GM23338 (cell line): ENCODE data around the gene POLR2F. TPM values are rescaled to one million over a fixed set of nuclear protein-coding genes. Genes with fewer than 3 reads are reported as not detected.
A peak's percentile ranks its signal among the peaks of the same experiment; 100 is the strongest.

Experiments used
- ATAC-seq: fragments of 200-7000 bp; cut with Tn5 transposase; 3 replicates; pipeline ENCODE4 v1.9.1; 2020
- DNase-seq: peaks from one replicate; pipeline ENCODE4 v3.0.0-alpha.2; 2015; ENCODE audit warnings: low spot score
- H2AFZ ChIP-seq: fragments of 200-600 bp; sonication (generic); 2 replicates; pipeline ENCODE4 v1.8.0; 2016; ENCODE audit warnings: antibody characterized with exemption, mild to moderate bottlenecking, moderate library complexity
- H3F3A ChIP-seq: fragments of 200-600 bp; sonication (generic); replicated peaks from 2 replicates; pipeline ENCODE4 v1.8.0; 2017; ENCODE audit warnings: antibody characterized with exemption, mixed run types, low read depth
- H3K27ac ChIP-seq: fragments of 200-600 bp; sonication (generic); 2 replicates; pipeline ENCODE4 v1.6.1; 2016; ENCODE audit warnings: low read depth
- H3K27me3 ChIP-seq: fragments of 200-600 bp; sonication (generic); 2 replicates; pipeline ENCODE4 v1.8.0; 2016; ENCODE audit warnings: mild to moderate bottlenecking, mixed run types, moderate library complexity; ENCODE audit not compliant: insufficient read depth
- H3K36me3 ChIP-seq: fragments of 200-600 bp; sonication (generic); 2 replicates; pipeline ENCODE4 v1.8.0; 2016; ENCODE audit warnings: mild to moderate bottlenecking; ENCODE audit not compliant: insufficient read depth
- H3K4me1 ChIP-seq: fragments of 200-600 bp; sonication (generic); 2 replicates; pipeline ENCODE4 v1.8.0; 2016; ENCODE audit warnings: mild to moderate bottlenecking, moderate library complexity; ENCODE audit not compliant: insufficient read depth
- H3K4me2 ChIP-seq: fragments of 200-600 bp; sonication (generic); 2 replicates; pipeline ENCODE4 v1.7.1; 2017; ENCODE audit warnings: mixed run types
- H3K4me3 ChIP-seq: fragments of 200-600 bp; sonication (generic); 2 replicates; pipeline ENCODE4 v1.6.1; 2016; ENCODE audit warnings: mixed run types
- H3K79me2 ChIP-seq: fragments of 200-600 bp; sonication (generic); replicated peaks from 2 replicates; pipeline ENCODE4 v1.8.0; 2017; ENCODE audit warnings: mild to moderate bottlenecking; ENCODE audit not compliant: insufficient read depth
- H3K9me2 ChIP-seq: fragments of 200-600 bp; sonication (generic); 2 replicates; pipeline ENCODE4 v1.8.0; 2017; ENCODE audit not compliant: insufficient read depth
- H4K20me1 ChIP-seq: fragments of 200-600 bp; sonication (generic); replicated peaks from 2 replicates; pipeline ENCODE4 v1.8.0; 2017; ENCODE audit warnings: mild to moderate bottlenecking; ENCODE audit not compliant: insufficient read depth
- H3K27ac Mint-ChIP-seq: 2 replicates; pipeline ENCODE4 v1.8.0; 2020; ENCODE audit warnings: inconsistent platforms, mild to moderate bottlenecking, moderate library complexity, mixed read lengths
- H3K27me3 Mint-ChIP-seq: 3 replicates; pipeline ENCODE4 v1.8.0; 2022; ENCODE audit warnings: low read depth, mild to moderate bottlenecking, moderate library complexity, mixed read lengths, inconsistent platforms; ENCODE audit not compliant: insufficient read depth, poor library complexity
- H3K36me3 Mint-ChIP-seq: 3 replicates; pipeline ENCODE4 v1.8.0; 2021; ENCODE audit warnings: low read depth, mild to moderate bottlenecking, inconsistent platforms, moderate library complexity, mixed read lengths
- H3K4me1 Mint-ChIP-seq: 3 replicates; pipeline ENCODE4 v1.8.0; 2020; ENCODE audit warnings: mild to moderate bottlenecking, inconsistent platforms, mixed read lengths
- H3K4me3 Mint-ChIP-seq: 3 replicates; pipeline ENCODE4 v1.8.0; 2021; ENCODE audit warnings: moderate library complexity, mild to moderate bottlenecking, inconsistent platforms, mixed read lengths
- H3K9me3 Mint-ChIP-seq: 3 replicates; pipeline ENCODE4 v1.8.0; 2020; ENCODE audit warnings: moderate library complexity, mild to moderate bottlenecking, inconsistent platforms, mixed read lengths
- CREB1 ChIP-seq: fragments of 250-450 bp; sonication (Bioruptor Pico); IDR thresholded peaks from 2 replicates; pipeline ENCODE4 v1.5.0; 2020; ENCODE audit warnings: low read depth, mild to moderate bottlenecking, moderate library complexity
- CTCF ChIP-seq, 2 experiments: fragments of 200-600 bp in 1 of 2; sonication (generic) in 1 of 2; conservative IDR thresholded peaks; 2 replicates each; pipeline versions ENCODE4 v1.5.1 to v1.6.1; 2016 to 2017; ENCODE audit warnings: antibody characterized with exemption in 2 of 2, low read depth in 2 of 2, mild to moderate bottlenecking in 2 of 2, moderate library complexity in 1 of 2
- ETS1 ChIP-seq: IDR thresholded peaks from 2 replicates; pipeline ENCODE4 v1.6.1; 2016; ENCODE audit warnings: antibody characterized with exemption
- EZH2 ChIP-seq: fragments of 200-600 bp; sonication (generic); IDR thresholded peaks from one replicate; pipeline ENCODE4 v1.8.0; 2017; ENCODE audit warnings: antibody characterized with exemption, mild to moderate bottlenecking, low read depth; ENCODE audit not compliant: unreplicated experiment
- EZH2phosphoT487 ChIP-seq: fragments of 200-600 bp; sonication (generic); IDR thresholded peaks from one replicate; pipeline ENCODE4 v1.8.1; 2018; ENCODE audit warnings: antibody characterized with exemption; ENCODE audit not compliant: unreplicated experiment
- JUNB ChIP-seq: IDR thresholded peaks from one replicate; pipeline ENCODE4 v1.6.1; 2016; ENCODE audit warnings: antibody characterized with exemption; ENCODE audit not compliant: unreplicated experiment
- NANOG ChIP-seq: IDR thresholded peaks from 2 replicates; pipeline ENCODE4 v1.6.1; 2016; ENCODE audit warnings: antibody characterized with exemption, borderline replicate concordance
- POLR2AphosphoS5 ChIP-seq: IDR thresholded peaks from 2 replicates; pipeline ENCODE4 v1.6.1; 2016; ENCODE audit warnings: antibody characterized with exemption, low read depth
- REST ChIP-seq: IDR thresholded peaks from one replicate; pipeline ENCODE4 v1.6.1; 2018; ENCODE audit warnings: antibody characterized with exemption; ENCODE audit not compliant: unreplicated experiment
- STAT1 ChIP-seq: IDR thresholded peaks from one replicate; pipeline ENCODE4 v1.6.1; 2016; ENCODE audit warnings: antibody characterized with exemption; ENCODE audit not compliant: unreplicated experiment
- ZNF114 ChIP-seq: fragments of 250-450 bp; sonication (Bioruptor Pico); IDR thresholded peaks from 2 replicates; pipeline ENCODE4 v1.5.0; 2020; ENCODE audit warnings: mild to moderate bottlenecking, moderate library complexity
- ZNF331 ChIP-seq: fragments of 250-450 bp; sonication (Bioruptor Pico); IDR thresholded peaks from 2 replicates; pipeline ENCODE4 v1.5.0; 2020; ENCODE audit warnings: low read depth, mild to moderate bottlenecking, moderate library complexity
- ZNF462 ChIP-seq: fragments of 250-450 bp; sonication (Bioruptor Pico); IDR thresholded peaks from 2 replicates; pipeline ENCODE4 v1.5.0; 2020; ENCODE audit warnings: mild to moderate bottlenecking, moderate library complexity
- polyA plus RNA-seq: library from polyadenylated mRNA; unstranded; fragments of >200 nt; fragmentation: Nextera tagmentation; extraction: Ambion mirVana; gene quantifications from 2 replicates; pipeline ENCODE4 v1.2.1, GENCODE V29; 2016
- total RNA-seq: library from RNA; depleted of rRNA; stranded (reverse); fragments of >200 nt; shearing (Covaris generic); gene quantifications from 2 replicates; pipeline ENCODE4 v1.2.3, GENCODE V29; 2014

POLR2F gene
- total and polyA plus RNA-seq, 2 experiments from 2014 or later, result 144 to 429 TPM

DNA sequence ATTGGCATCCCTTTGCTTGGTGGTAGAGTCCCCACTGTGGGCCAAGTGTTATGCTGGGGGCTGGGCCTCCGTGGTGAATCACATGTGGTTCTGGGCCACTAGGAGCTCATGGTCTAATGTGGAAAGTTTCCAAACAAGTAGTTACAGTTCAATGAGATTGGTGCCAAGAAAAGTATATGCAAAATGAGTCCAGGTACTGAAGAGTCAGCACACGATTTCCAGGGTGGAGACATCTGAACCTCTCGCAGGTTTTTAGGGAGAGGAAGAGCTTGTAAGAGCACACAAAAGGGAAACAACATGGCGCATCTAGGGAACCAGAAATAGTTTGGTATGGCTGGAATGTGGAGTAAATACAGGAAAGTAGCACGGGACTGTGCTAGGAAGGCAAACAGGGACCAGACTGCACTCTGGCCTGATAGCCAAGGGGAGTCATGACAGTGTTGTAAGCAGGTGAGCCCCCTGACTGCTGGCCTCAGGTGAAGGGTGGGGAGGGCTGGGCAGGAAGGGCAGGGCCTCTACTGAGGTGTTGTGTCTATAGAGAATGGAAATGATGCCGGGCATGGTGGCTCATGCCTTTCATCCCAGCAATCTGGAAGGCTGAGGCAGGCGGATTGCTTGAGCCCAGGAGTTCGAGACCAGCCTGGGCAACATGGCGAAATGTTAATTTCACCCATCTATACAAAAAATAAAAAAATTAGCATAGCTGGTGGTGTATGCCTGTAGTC, 12.6 kb downstream of the POLR2F start:
- Histone ChIP-seq H3K4me3 (no peak overlapping the region), H2AFZ (no peak overlapping the region), H3K36me3 (peaks cover 15% of the 10 kb centered on the region), H3K9me2 (no peaks in the 10 kb centered on the region), H4K20me1 (peaks cover 21% of the 10 kb centered on the region), H3K27ac (0 out of 2 replicates have a peak overlapping the region, but pooled peaks have one; percentile 16), H3K4me2 (no peak overlapping the region), H3K27me3 (no peaks in the 10 kb centered on the region), H3K4me1 (peaks cover 5% of the 10 kb centered on the region), H3K79me2 (peaks cover 5% of the 10 kb centered on the region; the same call in 1 of the 2 replicates), H3F3A (0 out of 2 replicates have a peak, but pooled peaks cover 4% of the 10 kb centered on the region)
- H3K27me3 Mint-ChIP-seq, result peaks cover 15% of the 10 kb centered on the region
- peaks cover 23% of the 10 kb centered on the region for H3K4me1 Mint-ChIP-seq
- no peak overlapping the region; the same call in 2 of the 3 replicates for H3K4me3 Mint-ChIP-seq
- no peak for ATAC-seq
- TF ChIP-seq ZNF331 (CRISPR knock-in tag) (no peak), REST (no peak), CTCF (conservative IDR thresholded peaks at IDR 0.05; ENCODE audit: low read depth in 2 of 2) (no peak), POLR2AphosphoS5 (no peak), CREB1 (CRISPR knock-in tag) (no peak), ZNF114 (CRISPR knock-in tag) (no peak), EZH2phosphoT487 (no peak), JUNB (no peak), ZNF462 (CRISPR knock-in tag) (no peak), STAT1 (no peak), NANOG (no peak), ETS1 (no peak), EZH2 (no peak)
- H3K36me3 Mint-ChIP-seq, result peaks cover 55% of the 10 kb centered on the region
- no peaks in the 10 kb centered on the region for H3K9me3 Mint-ChIP-seq
- peak overlapping the region; percentile 44; the same call in 1 of the 2 replicates for H3K27ac Mint-ChIP-seq
- no peak for DNase-seq
